ENCODE measurements around the gene UBE2K.

- TF ChIP-seq POLR2AphosphoS5 (IDR thresholded peaks at IDR 0.05; ENCODE audit: insufficient read depth in 1 of 2, low read depth in 1 of 2) (no peak), POLR2A (IDR thresholded peaks at IDR 0.05) (no peak)
- TF ChIP-seq, protein P1, sequence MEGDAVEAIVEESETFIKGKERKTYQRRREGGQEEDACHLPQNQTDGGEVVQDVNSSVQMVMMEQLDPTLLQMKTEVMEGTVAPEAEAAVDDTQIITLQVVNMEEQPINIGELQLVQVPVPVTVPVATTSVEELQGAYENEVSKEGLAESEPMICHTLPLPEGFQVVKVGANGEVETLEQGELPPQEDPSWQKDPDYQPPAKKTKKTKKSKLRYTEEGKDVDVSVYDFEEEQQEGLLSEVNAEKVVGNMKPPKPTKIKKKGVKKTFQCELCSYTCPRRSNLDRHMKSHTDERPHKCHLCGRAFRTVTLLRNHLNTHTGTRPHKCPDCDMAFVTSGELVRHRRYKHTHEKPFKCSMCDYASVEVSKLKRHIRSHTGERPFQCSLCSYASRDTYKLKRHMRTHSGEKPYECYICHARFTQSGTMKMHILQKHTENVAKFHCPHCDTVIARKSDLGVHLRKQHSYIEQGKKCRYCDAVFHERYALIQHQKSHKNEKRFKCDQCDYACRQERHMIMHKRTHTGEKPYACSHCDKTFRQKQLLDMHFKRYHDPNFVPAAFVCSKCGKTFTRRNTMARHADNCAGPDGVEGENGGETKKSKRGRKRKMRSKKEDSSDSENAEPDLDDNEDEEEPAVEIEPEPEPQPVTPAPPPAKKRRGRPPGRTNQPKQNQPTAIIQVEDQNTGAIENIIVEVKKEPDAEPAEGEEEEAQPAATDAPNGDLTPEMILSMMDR (IDR thresholded peaks at IDR 0.05): no peak
These were observed 52.3 kb downstream of the UBE2K start for GRCh38 chr4:39750216-39750615.

Measured in vagina (tissue), 2 donors.